ENCODE measurements around the gene HYAL1.
A peak's percentile ranks its signal among the peaks of the same experiment; 100 is the strongest.
"Not testable (repeated sequence)": the region's sequence is repeated elsewhere in the genome, so short reads cannot be mapped to it uniquely, and the experiment has no call there.

Gene HYAL1

GRCh38 chr3:50318163-50318562, 14.8 kb upstream of the HYAL1 start:
- no peak for DNase-seq

GRCh38 chr3:50317300-50317699, 13.9 kb upstream of the HYAL1 start:
- no peak for DNase-seq

DNA sequence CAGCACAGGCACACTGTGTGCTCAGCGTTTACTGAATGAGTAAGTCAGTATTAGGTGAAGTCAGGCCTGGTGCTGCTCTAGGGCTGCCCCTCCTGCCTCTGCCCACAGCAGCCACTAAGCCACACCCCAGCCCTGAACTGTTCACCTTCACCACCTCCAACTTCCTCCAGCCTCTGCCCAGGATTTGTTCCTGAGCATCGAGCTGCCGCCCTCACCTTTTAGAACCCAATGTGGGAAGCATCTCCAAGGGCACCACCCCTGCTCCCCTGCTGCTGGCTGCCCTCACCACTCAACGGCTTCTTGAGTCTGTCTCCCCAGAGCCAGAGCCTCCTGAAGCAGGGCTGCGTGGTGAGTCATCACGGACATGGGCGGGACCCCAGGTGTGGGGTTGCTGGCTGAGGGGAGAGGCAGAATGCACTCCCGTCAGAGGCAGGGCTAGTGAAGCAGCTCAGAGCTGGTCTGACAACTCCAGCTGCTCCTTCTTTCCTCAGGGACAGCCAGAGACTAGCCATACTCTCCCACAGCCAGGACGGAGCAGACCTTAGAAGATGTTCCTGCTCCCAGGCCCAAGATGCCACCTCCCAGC, 13.4 kb upstream of the HYAL1 start:
- peak; percentile 79 for DNase-seq

DNA sequence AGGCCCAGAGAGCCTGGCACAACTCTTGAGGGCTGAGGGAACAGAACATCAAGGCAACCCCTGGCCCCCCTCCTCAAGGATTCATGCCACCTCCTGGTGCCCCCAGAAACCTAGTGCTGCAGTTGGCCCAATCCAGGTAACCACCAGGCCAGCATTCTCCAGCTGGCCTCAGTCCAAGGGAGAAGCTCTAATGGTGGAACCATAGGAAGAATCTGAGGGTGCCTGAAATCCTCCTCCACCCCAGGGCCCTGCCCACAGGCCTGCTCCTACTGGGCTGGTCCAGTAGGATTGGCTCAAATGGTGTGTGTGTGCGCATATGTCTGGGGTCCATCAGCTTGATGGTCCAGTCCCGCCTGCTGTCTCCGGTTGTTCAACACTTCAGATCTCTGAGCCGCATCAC, 11.4 kb upstream of the HYAL1 start:
- no peak for DNase-seq

GRCh38 chr3:50314342-50314741, 11.0 kb upstream of the HYAL1 start:
- no peak for DNase-seq

- not testable (repeated sequence) for DNase-seq
Measured at GRCh38 chr3:50312041-50312440, 8.7 kb upstream of the HYAL1 start.

DNA sequence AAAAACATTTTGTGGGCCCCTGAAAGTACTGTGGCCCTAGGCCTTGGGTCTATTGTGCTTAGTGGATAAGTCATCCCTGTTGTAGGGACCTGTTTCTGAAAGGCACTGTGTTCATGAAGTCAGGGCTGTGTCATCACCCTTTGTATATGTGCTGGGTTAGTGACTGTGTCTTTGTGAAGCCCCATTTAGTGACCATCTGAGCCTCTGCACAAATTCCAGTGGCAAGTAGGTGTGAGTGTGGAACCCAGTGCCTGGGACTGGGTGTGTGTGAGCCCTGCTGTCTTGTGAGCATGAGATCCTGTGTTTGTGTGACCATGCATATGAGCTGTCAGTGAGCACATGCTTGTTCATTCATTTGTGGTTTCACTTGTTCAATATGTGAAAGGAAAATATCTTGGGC, 1.2 kb upstream of the HYAL1 start:
- no peak for DNase-seq

DNA sequence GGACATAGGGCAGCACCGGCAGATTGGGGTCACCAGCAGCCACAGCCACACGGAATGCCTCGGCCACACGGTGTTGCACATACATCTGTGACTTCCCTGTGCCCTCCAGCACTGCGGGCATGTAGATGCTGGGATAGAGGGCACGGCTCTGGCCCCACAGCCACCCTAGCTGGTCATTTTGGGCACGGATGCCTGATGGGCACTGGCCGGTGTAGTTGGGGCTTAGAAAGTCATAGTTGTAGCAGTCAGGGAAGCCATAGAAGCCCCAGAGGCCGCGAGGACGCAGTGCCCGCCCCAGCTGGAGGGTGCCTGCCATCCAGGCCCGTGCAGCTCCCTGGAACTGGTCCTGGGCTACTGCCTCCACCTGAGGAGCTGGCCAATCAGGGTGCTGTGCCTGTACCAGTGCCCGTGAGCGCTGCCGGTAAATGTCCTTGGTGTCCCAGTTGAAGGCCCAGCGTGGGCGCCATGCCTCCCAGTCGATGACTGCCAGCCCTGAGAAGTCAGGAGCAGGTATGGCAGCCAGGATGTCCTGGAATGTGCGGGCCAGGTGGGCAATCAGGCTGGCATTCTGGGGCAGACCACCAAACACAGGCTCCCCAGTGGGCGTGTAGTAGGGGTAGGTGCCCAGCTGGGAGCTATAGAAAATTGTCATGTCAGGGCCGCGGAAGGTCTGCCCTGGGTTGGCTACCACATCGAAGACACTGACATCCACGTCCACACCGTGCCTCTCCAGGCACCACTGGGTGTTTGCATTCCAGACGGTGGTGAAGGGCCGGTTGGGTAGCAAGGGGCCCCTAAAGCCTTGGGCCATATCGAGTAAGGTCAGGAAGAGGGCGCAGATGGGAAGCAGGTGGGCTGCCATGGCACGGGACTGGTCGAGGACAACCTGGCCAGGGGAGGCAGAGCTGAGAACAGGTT, 1.0 kb downstream of the HYAL1 start:
- DNase-seq, result no peak

- DNase-seq, result no peak
Measured at GRCh38 chr3:50300681-50301254, 2.6 kb downstream of the HYAL1 start.

GRCh38 chr3:50299929-50300680, 3.3 kb downstream of the HYAL1 start:
- no peak for DNase-seq

DNA sequence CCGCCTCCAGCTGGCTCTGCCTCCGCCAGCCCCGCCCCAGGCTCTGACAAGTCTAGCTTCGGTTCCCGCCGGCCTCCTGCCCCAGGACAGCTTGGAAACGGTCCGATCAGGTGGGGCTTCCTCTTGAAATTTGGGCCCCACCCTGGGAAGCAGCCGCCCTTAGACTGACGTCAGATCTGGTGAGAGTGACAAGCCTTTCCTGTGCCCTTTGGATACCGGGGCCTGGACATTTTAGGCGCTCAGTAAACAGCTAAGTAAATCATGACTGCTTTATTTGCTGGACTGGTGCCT, 3.8 kb downstream of the HYAL1 start:
- DNase-seq, result no peak

DNA sequence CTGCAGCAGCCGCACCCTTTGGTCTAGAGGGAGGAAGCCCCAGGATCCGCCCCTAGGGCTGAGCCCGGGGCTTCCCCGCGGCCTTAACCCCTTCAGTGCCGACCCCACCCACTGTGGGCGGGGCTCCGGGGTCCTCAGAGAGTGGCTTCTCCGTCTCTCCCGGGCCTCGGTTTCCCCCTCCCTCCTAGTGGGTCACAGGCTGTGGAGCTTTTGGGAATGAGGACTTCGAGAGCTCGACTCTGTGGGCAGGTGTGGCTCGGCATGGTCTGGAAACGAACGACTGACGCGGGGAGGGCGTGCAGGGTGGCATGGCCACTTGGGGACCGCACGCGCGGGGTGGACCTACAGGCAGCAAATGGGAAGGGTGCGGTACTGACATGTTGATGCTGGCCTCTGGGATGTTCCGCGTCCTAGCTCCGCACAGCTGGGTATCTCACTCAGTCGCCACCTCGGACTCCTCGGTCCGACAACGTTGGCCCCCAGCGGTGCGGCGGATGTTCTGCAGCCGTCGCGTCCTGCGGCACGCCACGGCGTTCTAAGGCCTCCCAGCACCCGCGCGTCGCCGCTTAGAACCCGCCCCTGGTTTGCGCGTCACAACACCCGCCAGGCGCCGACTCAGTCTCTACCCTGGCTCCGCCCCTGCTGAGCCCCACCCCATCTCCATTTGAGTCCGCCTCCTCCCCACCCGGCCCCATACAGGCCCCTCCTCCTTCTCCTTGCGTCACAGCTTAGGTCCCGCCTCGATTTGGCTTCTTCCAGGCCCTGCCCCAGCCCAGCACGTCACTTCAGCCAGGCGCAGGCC, 4.3 kb downstream of the HYAL1 start, which contains the start of the genes HYAL3 and NAA80:
TSS of gene HYAL3 (minus strand) at position 570 of the 802 bp plus-strand sequence. CDS start 3,803 bp downstream, outside the sequence.
TSS of gene NAA80 (minus strand) at position 570 of the 802 bp plus-strand sequence. CDS start 1,942 bp downstream, outside the sequence.
- peak; percentile 100 for DNase-seq

GRCh38 chr3:50297896-50298725, 5.3 kb downstream of the HYAL1 start:
- no peak for DNase-seq

DNA sequence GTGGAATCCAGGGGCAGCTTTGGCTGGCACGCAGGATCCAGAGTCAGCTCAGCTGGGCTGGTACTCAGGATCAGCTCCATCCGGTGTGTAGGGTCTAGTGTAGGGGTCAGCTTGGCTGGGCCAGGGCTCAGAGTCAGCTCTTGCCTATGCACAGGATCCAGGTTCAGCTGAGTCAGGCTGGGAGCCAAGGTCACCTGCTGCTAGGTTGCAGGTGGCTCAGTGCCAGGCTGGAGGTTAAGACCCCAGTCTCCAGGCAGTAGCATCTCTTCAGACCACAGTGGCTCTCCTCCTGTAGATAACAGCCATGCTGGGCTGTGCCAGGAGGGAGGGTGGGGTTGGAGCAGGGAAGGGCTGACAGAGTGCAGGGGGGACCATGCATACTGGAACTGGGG, 6.0 kb downstream of the HYAL1 start:
- DNase-seq, result no peak

DNA sequence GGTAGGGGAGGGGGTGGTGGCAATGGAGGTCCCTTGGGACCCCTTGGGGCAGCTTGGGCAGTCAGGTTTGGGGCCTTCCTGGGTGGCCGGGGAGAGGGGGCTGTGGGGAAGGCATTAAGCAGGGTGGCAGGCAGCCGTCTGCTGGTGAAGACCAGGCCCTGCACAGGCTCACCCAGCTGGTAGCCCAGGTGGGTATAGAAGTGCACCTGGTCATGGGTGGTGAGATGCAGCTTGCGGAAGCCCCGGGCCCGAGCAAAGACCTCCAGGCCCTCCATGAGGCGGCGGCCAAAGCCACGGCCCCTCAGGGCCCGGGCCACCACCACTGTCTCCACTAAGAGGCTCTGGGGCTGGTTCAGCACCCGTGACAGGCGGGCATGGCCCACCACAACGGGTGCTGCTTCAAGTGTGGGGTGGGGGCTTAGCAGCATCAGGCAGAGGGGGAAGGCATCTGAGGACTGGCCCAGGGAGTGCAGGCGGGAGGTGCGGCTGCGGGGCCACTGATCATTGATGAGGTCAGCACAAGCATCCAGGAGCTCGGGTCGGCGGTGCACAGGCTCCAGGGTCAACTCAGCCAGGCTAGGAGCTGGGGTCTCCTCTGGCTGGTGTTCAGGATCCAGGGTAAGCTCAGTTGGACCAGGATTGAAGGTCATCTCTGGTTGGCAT, 6.5 kb downstream of the HYAL1 start:
- DNase-seq, result no peak

DNA sequence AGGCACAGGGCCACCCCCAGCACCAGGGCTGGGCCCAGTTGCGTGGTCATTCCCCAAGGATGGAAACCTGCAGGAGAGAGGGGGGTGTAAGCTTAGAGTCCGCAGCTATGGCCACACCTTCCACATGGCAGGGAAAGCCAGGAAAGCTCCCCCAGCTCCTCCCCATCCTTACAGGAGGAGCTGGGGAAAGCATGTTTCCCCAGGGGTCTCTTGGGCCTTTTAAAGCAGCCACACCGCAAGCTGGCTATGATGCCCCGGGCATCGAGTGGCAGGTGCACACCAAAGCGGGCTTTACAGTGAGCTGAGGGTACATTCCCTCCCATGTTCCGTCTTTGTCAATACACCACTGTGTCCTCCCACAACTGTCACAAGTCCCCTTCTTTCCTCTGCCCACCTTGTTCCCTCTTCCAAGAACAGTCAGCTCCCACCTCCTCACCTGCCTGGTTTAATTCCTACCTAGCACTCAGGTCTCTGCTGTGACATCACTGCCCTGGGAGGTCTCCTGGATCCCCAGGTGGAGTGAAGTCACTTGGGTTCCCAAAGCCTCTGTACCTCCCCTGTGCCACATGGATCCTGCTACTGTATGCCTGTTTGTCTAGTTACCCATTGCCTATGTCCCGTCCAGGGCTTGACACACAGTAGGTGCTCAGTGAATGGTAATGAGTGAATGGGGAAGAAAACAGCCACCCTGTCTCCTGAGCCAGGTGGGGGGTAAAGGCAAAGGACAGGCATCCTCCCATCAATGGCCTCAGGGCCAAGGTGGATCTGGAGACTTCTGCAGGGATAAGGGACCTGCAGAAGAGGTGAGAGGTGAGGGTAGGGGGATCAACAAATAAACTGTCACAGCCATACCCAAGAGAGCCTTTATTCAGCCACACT, 7.6 kb downstream of the HYAL1 start:
- no peak for DNase-seq

DNA sequence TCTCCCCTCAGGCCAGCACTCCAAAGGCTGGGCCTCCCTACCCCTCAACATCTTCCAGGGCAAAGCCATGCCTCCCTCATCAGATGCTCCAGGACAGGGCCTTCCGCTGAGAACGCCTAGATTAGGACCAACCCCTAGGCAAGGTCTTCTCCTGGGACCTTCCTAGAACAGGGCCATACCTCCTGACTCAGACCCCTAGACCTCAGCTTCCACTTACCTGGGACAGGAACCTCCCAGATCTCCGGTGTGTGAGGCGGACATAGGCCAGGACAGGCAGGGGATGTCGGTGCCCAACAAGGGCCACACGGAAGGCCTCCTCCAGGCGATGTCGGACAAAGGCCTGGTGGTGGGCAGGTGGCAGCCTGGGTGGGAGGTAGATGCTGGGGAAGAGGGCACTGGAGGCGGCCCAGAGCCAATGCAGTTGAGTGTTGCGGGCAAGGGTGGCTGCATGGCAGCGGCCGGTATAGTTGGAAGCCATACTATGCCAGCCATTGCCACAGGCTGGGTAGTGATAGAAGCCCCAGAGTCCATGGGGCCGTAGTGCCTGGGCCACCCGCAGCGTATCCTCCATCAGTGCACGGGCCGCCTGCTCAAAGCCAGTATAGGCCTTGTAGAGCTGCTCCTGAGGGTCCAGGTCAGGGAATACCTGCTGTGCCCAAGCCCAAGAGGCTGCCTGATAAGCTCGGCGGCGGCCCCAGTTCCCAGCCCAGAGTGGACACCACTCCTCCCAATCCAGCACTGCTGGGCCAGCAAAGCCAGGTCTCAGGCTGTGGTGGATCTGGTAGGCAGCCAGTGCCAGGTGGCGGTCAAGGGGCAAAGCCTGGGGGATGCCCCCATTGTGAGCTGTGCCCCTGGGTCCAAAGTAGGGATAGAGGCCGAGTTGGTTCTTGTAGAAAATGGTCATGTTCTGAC, 8.6 kb downstream of the HYAL1 start:
- DNase-seq, result no peak

DNA sequence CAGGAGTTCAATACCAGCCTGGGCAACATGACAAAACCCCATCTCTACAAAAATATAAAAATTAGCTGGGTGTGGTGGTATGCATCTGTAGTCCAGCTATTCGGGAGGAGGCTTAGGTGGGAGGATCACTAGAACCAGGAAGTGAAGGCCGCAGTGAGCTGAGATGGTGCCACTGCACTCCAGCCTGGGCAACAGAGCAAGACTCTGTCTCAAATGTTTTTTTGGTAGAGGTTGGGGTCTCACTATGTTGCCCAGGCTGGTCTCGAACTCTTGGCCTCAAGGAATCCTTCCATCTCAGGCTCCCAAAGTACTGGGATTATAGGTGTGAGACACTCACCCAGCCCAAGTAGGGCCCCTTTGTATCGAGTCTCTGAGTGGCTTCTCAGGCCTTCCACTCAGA, 9.3 kb downstream of the HYAL1 start:
- no peak for DNase-seq

All from CD4-positive, alpha-beta T cell treated with Interleukin-10 for 1 hour (primary cell).